IMR-90 (cell line): Measurements from ENCODE around the gene NIPBL. TPM values are rescaled to one million over a fixed set of nuclear protein-coding genes. Genes with fewer than 3 reads are reported as not detected.

ENCODE experiments used
- ATAC-seq: fragments of 200-7000 bp; cut with Tn5 transposase; 2 replicates; pipeline ENCODE4 v1.9.1; 2020; ENCODE audit warnings: low read depth, mild to moderate bottlenecking, moderate library complexity
- BruUV-seq: library from RNA; stranded (reverse); fragments of 400-500 nt; replicated peaks from 2 replicates; lab custom pipeline; 2021; lab: Mats Ljungman, UMichigan
- CTCF ChIA-PET: fragments of 300-600 bp; formaldehyde crosslinking; extraction: SDS; loops from one replicate; lab custom pipeline; 2021; ENCODE audit warnings: antibody characterized with exemption; lab: Yijun Ruan, JAX
- POLR2A ChIA-PET: fragments of 300-600 bp; sonication (Branson Sonifier 250); formaldehyde crosslinking; loops from one replicate; lab custom pipeline; 2022; ENCODE audit warnings: antibody characterized with exemption; ENCODE audit not compliant: unreplicated experiment; lab: Charles Lee
- DNase-seq: peaks from one replicate; pipeline ENCODE4 v3.0.0; 2013
- H2AFZ ChIP-seq: replicated peaks from 2 replicates; pipeline ENCODE3; 2013; ENCODE audit warnings: low read length, mild to moderate bottlenecking; ENCODE audit not compliant: poor library complexity
- H2AK5ac ChIP-seq: 2 replicates; pipeline ENCODE4 v1.6.1; 2013; ENCODE audit warnings: low read depth, low read length, inconsistent platforms
- H2AK9ac ChIP-seq: replicated peaks from 2 replicates; pipeline ENCODE3; 2013; ENCODE audit warnings: mild to moderate bottlenecking, low read depth, low read length, moderate library complexity; ENCODE audit not compliant: poor library complexity
- H2BK120ac ChIP-seq: 2 replicates; pipeline ENCODE4 v1.6.1; 2013; ENCODE audit warnings: low read depth, low read length, inconsistent platforms
- H2BK15ac ChIP-seq: 3 replicates; pipeline ENCODE4 v1.6.1; 2013; ENCODE audit warnings: low read depth, low read length, inconsistent platforms
- H2BK20ac ChIP-seq: 2 replicates; pipeline ENCODE4 v1.6.1; 2013; ENCODE audit warnings: low read depth, mild to moderate bottlenecking, inconsistent platforms, low read length, moderate library complexity
- H2BK5ac ChIP-seq: 2 replicates; pipeline ENCODE4 v1.6.1; 2013; ENCODE audit warnings: mild to moderate bottlenecking, low read depth, low read length, inconsistent platforms; ENCODE audit not compliant: poor library complexity, severe bottlenecking
- H3K14ac ChIP-seq: replicated peaks from 2 replicates; pipeline ENCODE4 v1.6.1; 2013; ENCODE audit warnings: low read depth, low read length, inconsistent platforms
- H3K18ac ChIP-seq: 2 replicates; pipeline ENCODE4 v1.6.1; 2013; ENCODE audit warnings: low read depth, low read length, control low read depth
- H3K23ac ChIP-seq: 2 replicates; pipeline ENCODE4 v1.6.1; 2013; ENCODE audit warnings: low read depth, low read length, inconsistent platforms
- H3K27ac ChIP-seq: 2 replicates; pipeline ENCODE4 v1.5.1; 2013; ENCODE audit warnings: mild to moderate bottlenecking, control low read depth, low read length; ENCODE audit not compliant: insufficient read depth
- H3K27me3 ChIP-seq: 2 replicates; pipeline ENCODE4 v1.6.1; 2013; ENCODE audit warnings: low read length; ENCODE audit not compliant: control insufficient read depth, insufficient read depth
- H3K36me3 ChIP-seq: 2 replicates; pipeline ENCODE4 v1.6.1; 2013; ENCODE audit warnings: low read length, mixed read lengths; ENCODE audit not compliant: control insufficient read depth, insufficient read depth
- H3K4ac ChIP-seq: 2 replicates; pipeline ENCODE4 v1.6.1; 2013; ENCODE audit warnings: low read depth, low read length, inconsistent platforms
- H3K4me1 ChIP-seq: 2 replicates; pipeline ENCODE4 v1.6.1; 2013; ENCODE audit warnings: low read length, mixed read lengths; ENCODE audit not compliant: control insufficient read depth, insufficient read depth
- H3K4me2 ChIP-seq: 2 replicates; pipeline ENCODE4 v1.6.1; 2013; ENCODE audit warnings: low read depth, mild to moderate bottlenecking, control low read depth, low read length, moderate library complexity
- H3K4me3 ChIP-seq: 2 replicates; pipeline ENCODE4 v1.5.1; 2013; ENCODE audit warnings: low read depth, mild to moderate bottlenecking, control low read depth, low read length, moderate library complexity; ENCODE audit not compliant: insufficient read depth
- H3K56ac ChIP-seq: 2 replicates; pipeline ENCODE4 v1.6.1; 2013; ENCODE audit warnings: low read length, inconsistent platforms; ENCODE audit not compliant: insufficient read depth; ENCODE audit errors: extremely low read depth
- H3K79me1 ChIP-seq, 2 experiments: 2 replicates each; pipeline ENCODE4 v1.6.1; 2013; ENCODE audit warnings: low read length in 2 of 2, inconsistent platforms in 1 of 2, low read depth in 1 of 2
- H3K9ac ChIP-seq: 2 replicates; pipeline ENCODE4 v1.6.1; 2013; ENCODE audit warnings: low read depth, low read length, control low read depth
- H3K9me1 ChIP-seq: 2 replicates; pipeline ENCODE4 v1.6.1; 2013; ENCODE audit warnings: low read length, inconsistent platforms; ENCODE audit not compliant: insufficient read depth
- H3K9me3 ChIP-seq: 2 replicates; pipeline ENCODE4 v1.6.1; 2013; ENCODE audit warnings: low read length; ENCODE audit not compliant: control insufficient read depth, insufficient read depth
- H4K20me1 ChIP-seq: 2 replicates; pipeline ENCODE4 v1.6.1; 2013; ENCODE audit warnings: low read length, inconsistent platforms; ENCODE audit not compliant: insufficient read depth
- H4K5ac ChIP-seq: 2 replicates; pipeline ENCODE4 v1.6.1; 2013; ENCODE audit warnings: mild to moderate bottlenecking, low read depth, low read length, control low read depth
- H4K8ac ChIP-seq, 2 experiments: 2 replicates each; pipeline ENCODE4 v1.6.1; 2013; ENCODE audit warnings: low read depth in 2 of 2, low read length in 2 of 2, control low read depth in 1 of 2, inconsistent platforms in 1 of 2
- H4K91ac ChIP-seq: 2 replicates; pipeline ENCODE4 v1.6.1; 2013; ENCODE audit warnings: low read depth, low read length, inconsistent platforms; ENCODE audit not compliant: insufficient read depth
- BHLHE40 ChIP-seq: fragments of 150-350 bp; IDR thresholded peaks from 2 replicates; pipeline ENCODE4 v1.6.1; 2016; ENCODE audit warnings: mild to moderate bottlenecking, low read depth, low read length
- CEBPB ChIP-seq: IDR thresholded peaks from 2 replicates; pipeline ENCODE4 v1.6.1; 2012; ENCODE audit warnings: low read depth, low read length, improper control_type of control experiment
- CHD1 ChIP-seq: IDR thresholded peaks from 2 replicates; pipeline ENCODE4 v1.6.1; 2012; ENCODE audit warnings: low read depth, low read length, improper control_type of control experiment
- FOS ChIP-seq: fragments of 150-350 bp; IDR thresholded peaks from 2 replicates; pipeline ENCODE4 v1.6.1; 2016; ENCODE audit warnings: low read depth, low read length
- MAFK ChIP-seq: IDR thresholded peaks from 2 replicates; pipeline ENCODE4 v1.6.1; 2012; ENCODE audit warnings: low read depth, low read length, improper control_type of control experiment
- MAZ ChIP-seq: IDR thresholded peaks from 2 replicates; pipeline ENCODE4 v1.6.1; 2012; ENCODE audit warnings: low read depth, mild to moderate bottlenecking, low read length, improper control_type of control experiment, moderate library complexity, borderline replicate concordance
- MXI1 ChIP-seq: IDR thresholded peaks from 2 replicates; pipeline ENCODE4 v1.6.1; 2012; ENCODE audit warnings: low read depth, mild to moderate bottlenecking, low read length, moderate library complexity, borderline replicate concordance
- NFE2L2 ChIP-seq: fragments of 150-350 bp; IDR thresholded peaks from 2 replicates; pipeline ENCODE4 v1.6.1; 2016; ENCODE audit warnings: low read depth, mild to moderate bottlenecking, low read length
- POLR2A ChIP-seq: IDR thresholded peaks from 2 replicates; pipeline ENCODE4 v1.6.1; 2012; ENCODE audit warnings: mild to moderate bottlenecking, low read depth, low read length
- RAD21 ChIP-seq: IDR thresholded peaks from 2 replicates; pipeline ENCODE4 v1.6.1; 2012; ENCODE audit warnings: low read length, improper control_type of control experiment
- RCOR1 ChIP-seq: IDR thresholded peaks from 2 replicates; pipeline ENCODE4 v1.6.1; 2012; ENCODE audit warnings: mild to moderate bottlenecking, low read length, improper control_type of control experiment; ENCODE audit not compliant: insufficient replicate concordance
- RFX5 ChIP-seq: IDR thresholded peaks from 2 replicates; pipeline ENCODE4 v1.8.0; 2012; ENCODE audit warnings: low read depth, mild to moderate bottlenecking, low read length, moderate library complexity
- SMC3 ChIP-seq: fragments of 150-350 bp; IDR thresholded peaks from 2 replicates; pipeline ENCODE4 v1.6.1; 2016; ENCODE audit warnings: low read depth, mild to moderate bottlenecking, antibody characterized with exemption, low read length, moderate library complexity
- WGBS, 2 experiments: methylation state at CpG; one replicate each; pipeline versions ENCODE4 v1.1.5 to v1.1.7; 2013; ENCODE audit warnings: missing lambda C conversion rate in 2 of 2; ENCODE audit not compliant: insufficient read length in 1 of 2; ENCODE audit errors: extremely low coverage in 2 of 2; 5-methylcytosine and 5-hydroxymethylcytosine counted together
- dilution Hi-C: fragments of 300-500 bp; cut with HindIII; formaldehyde crosslinking; loops from one replicate; pipeline ENCODE4 v1.14.3; 2018; ENCODE audit warnings: low sequenced_read_pairs; ENCODE audit not compliant: unreplicated experiment
- in situ Hi-C: fragments of 300-500 bp; cut with MboI; formaldehyde crosslinking; loops from 3 replicates; pipeline ENCODE4 v1.14.3; 2019; ENCODE audit warnings: low sequenced_read_pairs, inconsistent platforms, mixed read lengths
- intact Hi-C: fragments of 100-400 bp; cut with micrococcal nuclease; formaldehyde crosslinking; loops from 2 replicates; pipeline ENCODE4 v1.10.0; 2022
- polyA plus RNA-seq, 3 experiments: library from polyadenylated mRNA; depleted of rRNA; stranded (reverse); fragments of >200 nt; gene quantifications; 2 replicates each; pipeline ENCODE4 v1.2.3, GENCODE V29; 2012; ENCODE audit warnings: low replicate concordance in 1 of 3
- total RNA-seq: library from RNA; depleted of rRNA; stranded (reverse); fragments of >200 nt; gene quantifications from 2 replicates; pipeline ENCODE4 v1.2.3, GENCODE V29; 2012
- TF ChIP-seq, protein P1 (sequence below): conservative IDR thresholded peaks from 2 replicates; pipeline ENCODE4 v1.5.1; 2012; ENCODE audit warnings: mild to moderate bottlenecking, low read depth, low read length, improper control_type of control experiment
- TF ChIP-seq, protein P2 (sequence below): fragments of 150-350 bp; IDR thresholded peaks from 2 replicates; pipeline ENCODE4 v1.6.1; 2016; ENCODE audit warnings: low read depth, mild to moderate bottlenecking, low read length, moderate library complexity, borderline replicate concordance
- TF ChIP-seq, protein P3 (sequence below): fragments of 150-350 bp; IDR thresholded peaks from 2 replicates; pipeline ENCODE4 v1.6.1; 2017; ENCODE audit warnings: mild to moderate bottlenecking, antibody characterized with exemption, low read length, low read depth

The NIPBL gene
- total and polyA plus RNA-seq, 2 of the 4 experiments (the other 2 are of a cell fraction) = 8.4 to 46.4 TPM

DNA sequence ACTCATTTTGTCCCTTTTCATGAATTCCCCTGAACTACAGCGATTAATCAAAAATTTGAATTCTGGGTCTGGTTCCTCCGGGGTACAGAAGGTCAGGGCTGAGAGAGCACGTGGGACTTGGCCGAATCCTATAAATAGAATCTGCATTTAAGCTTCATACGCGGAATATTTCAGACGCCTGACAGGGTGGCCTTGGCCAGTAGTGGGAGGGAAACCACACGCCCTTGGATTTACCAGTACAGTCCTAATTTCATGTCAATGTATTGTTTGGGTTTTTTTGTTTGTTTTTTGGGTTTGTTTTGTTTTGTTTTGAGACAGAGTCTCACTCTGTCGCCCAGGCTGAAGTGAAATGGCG, 21.5 kb upstream of the NIPBL start:
- no peaks in the 10 kb centered on the region for H3K9me3 ChIP-seq
- H4K20me1 ChIP-seq = no peaks in the 10 kb centered on the region
- CTCF ChIA-PET = interaction anchor here (0.6 kb wide), 1 partner anchor 12 kb away, joined by 6 read pairs; no protein-coding TSS in a partner anchor
- H3K14ac ChIP-seq = no peak overlapping the region
- TF ChIP-seq SMC3 (no peak), POLR2A (no peak), CEBPB (no peak), NFE2L2 (no peak), RFX5 (no peak), MAZ (no peak), CHD1 (no peak), RAD21 (no peak), RCOR1 (no peak), MXI1 (no peak), BHLHE40 (no peak), MAFK (no peak), FOS (no peak)
- TF ChIP-seq, protein P1, sequence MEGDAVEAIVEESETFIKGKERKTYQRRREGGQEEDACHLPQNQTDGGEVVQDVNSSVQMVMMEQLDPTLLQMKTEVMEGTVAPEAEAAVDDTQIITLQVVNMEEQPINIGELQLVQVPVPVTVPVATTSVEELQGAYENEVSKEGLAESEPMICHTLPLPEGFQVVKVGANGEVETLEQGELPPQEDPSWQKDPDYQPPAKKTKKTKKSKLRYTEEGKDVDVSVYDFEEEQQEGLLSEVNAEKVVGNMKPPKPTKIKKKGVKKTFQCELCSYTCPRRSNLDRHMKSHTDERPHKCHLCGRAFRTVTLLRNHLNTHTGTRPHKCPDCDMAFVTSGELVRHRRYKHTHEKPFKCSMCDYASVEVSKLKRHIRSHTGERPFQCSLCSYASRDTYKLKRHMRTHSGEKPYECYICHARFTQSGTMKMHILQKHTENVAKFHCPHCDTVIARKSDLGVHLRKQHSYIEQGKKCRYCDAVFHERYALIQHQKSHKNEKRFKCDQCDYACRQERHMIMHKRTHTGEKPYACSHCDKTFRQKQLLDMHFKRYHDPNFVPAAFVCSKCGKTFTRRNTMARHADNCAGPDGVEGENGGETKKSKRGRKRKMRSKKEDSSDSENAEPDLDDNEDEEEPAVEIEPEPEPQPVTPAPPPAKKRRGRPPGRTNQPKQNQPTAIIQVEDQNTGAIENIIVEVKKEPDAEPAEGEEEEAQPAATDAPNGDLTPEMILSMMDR = no peak
- TF ChIP-seq, protein P2, sequence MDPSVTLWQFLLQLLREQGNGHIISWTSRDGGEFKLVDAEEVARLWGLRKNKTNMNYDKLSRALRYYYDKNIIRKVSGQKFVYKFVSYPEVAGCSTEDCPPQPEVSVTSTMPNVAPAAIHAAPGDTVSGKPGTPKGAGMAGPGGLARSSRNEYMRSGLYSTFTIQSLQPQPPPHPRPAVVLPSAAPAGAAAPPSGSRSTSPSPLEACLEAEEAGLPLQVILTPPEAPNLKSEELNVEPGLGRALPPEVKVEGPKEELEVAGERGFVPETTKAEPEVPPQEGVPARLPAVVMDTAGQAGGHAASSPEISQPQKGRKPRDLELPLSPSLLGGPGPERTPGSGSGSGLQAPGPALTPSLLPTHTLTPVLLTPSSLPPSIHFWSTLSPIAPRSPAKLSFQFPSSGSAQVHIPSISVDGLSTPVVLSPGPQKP = no peak
- TF ChIP-seq, protein P3, sequence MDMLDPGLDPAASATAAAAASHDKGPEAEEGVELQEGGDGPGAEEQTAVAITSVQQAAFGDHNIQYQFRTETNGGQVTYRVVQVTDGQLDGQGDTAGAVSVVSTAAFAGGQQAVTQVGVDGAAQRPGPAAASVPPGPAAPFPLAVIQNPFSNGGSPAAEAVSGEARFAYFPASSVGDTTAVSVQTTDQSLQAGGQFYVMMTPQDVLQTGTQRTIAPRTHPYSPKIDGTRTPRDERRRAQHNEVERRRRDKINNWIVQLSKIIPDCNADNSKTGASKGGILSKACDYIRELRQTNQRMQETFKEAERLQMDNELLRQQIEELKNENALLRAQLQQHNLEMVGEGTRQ = no peak
- no peak overlapping the region for H2BK15ac ChIP-seq
- no peak overlapping the region for H3K9ac ChIP-seq
- no peak overlapping the region for H3K4me2 ChIP-seq
- no peaks in the 10 kb centered on the region for H3K36me3 ChIP-seq
- no peak overlapping the region for H2AK5ac ChIP-seq
- no peaks in the 10 kb centered on the region for H3K79me1 ChIP-seq
- no peak overlapping the region for H4K8ac ChIP-seq
- intact Hi-C loops = no loop called here
- H2BK120ac ChIP-seq = no peak overlapping the region
- DNase-seq (no peak), ATAC-seq (no peak)
- no peak overlapping the region for H2BK5ac ChIP-seq
- H3K4ac ChIP-seq = no peak overlapping the region
- no peak overlapping the region for H4K91ac ChIP-seq
- no peak overlapping the region for H2BK20ac ChIP-seq
- POLR2A ChIA-PET = no interaction called here
- H3K4me1 ChIP-seq = no peaks in the 10 kb centered on the region
- no peak overlapping the region for H3K18ac ChIP-seq
- no peak overlapping the region for H2AK9ac ChIP-seq
- no TSS peak for BruUV-seq
- H3K56ac ChIP-seq = no peak overlapping the region
- H3K27ac ChIP-seq = no peak overlapping the region
- no peak overlapping the region for H3K4me3 ChIP-seq
- H4K5ac ChIP-seq = no peak overlapping the region
- H2AFZ ChIP-seq = no peak overlapping the region
- dilution Hi-C loops = no loop called here
- in situ Hi-C loops = no loop called here
- 100% methylated on average over 1 of the region's 10 CpGs; no CpG with 5 or more reads in 1 of the 2 experiments for WGBS, 2 experiments
- no peaks in the 10 kb centered on the region for H3K9me1 ChIP-seq
- no peak overlapping the region for H3K23ac ChIP-seq
- peaks cover 2% of the 10 kb centered on the region; the same call in 1 of the 2 replicates for H3K27me3 ChIP-seq
